Neural progenitor cell (in vitro differentiated cells): Measurements from ENCODE around the gene QSER1. TPM values are rescaled to one million over a fixed set of nuclear protein-coding genes. Genes with fewer than 3 reads are reported as not detected.
A peak's percentile ranks its signal among the peaks of the same experiment; 100 is the strongest.

Source experiments
- DNase-seq: peaks from one replicate; pipeline ENCODE4 v3.0.0-alpha.2; 2016; ENCODE audit warnings: low spot score
- H2AFZ ChIP-seq: fragments of 200-600 bp; sonication (generic); replicated peaks from 2 replicates; pipeline ENCODE4 v1.6.1; 2016; ENCODE audit warnings: antibody characterized with exemption
- H3F3A ChIP-seq: fragments of 200-600 bp; sonication (generic); 2 replicates; pipeline ENCODE4 v1.6.1; 2016; ENCODE audit warnings: antibody characterized with exemption, low read depth
- H3K27ac ChIP-seq: fragments of 200-600 bp; sonication (generic); 2 replicates; pipeline ENCODE4 v1.5.1; 2016; ENCODE audit warnings: mild to moderate bottlenecking
- H3K27me3 ChIP-seq: fragments of 200-600 bp; sonication (generic); 2 replicates; pipeline ENCODE4 v1.6.1; 2016; ENCODE audit warnings: mild to moderate bottlenecking, moderate library complexity
- H3K36me3 ChIP-seq: fragments of 200-600 bp; sonication (generic); 2 replicates; pipeline ENCODE4 v1.5.1; 2016
- H3K4me1 ChIP-seq: fragments of 200-600 bp; sonication (generic); 2 replicates; pipeline ENCODE4 v1.6.1; 2016; ENCODE audit warnings: mixed run types
- H3K4me2 ChIP-seq: fragments of 200-600 bp; sonication (generic); 2 replicates; pipeline ENCODE4 v1.6.1; 2016
- H3K4me3 ChIP-seq: fragments of 200-600 bp; sonication (generic); 2 replicates; pipeline ENCODE4 v1.5.1; 2016
- H3K79me2 ChIP-seq: fragments of 200-600 bp; sonication (generic); 2 replicates; pipeline ENCODE4 v1.6.1; 2016; ENCODE audit warnings: low read depth
- H3K9ac ChIP-seq: fragments of 200-600 bp; sonication (generic); 2 replicates; pipeline ENCODE4 v1.6.1; 2016
- H3K9me3 ChIP-seq: fragments of 200-600 bp; sonication (generic); 2 replicates; pipeline ENCODE4 v1.5.1; 2016; ENCODE audit warnings: low read depth
- H4K20me1 ChIP-seq: fragments of 200-600 bp; sonication (generic); 2 replicates; pipeline ENCODE4 v1.6.1; 2016; ENCODE audit warnings: low read depth
- H3K27ac Mint-ChIP-seq: 3 replicates; pipeline ENCODE4 v1.8.0; 2021; ENCODE audit warnings: mixed read lengths
- H3K27me3 Mint-ChIP-seq: 2 replicates; pipeline ENCODE4 v1.8.0; 2022; ENCODE audit warnings: low read depth, mild to moderate bottlenecking, inconsistent platforms, moderate library complexity, mixed read lengths; ENCODE audit not compliant: insufficient read depth
- H3K36me3 Mint-ChIP-seq: 3 replicates; pipeline ENCODE4 v1.8.0; 2021; ENCODE audit warnings: mixed read lengths
- H3K4me1 Mint-ChIP-seq: 3 replicates; pipeline ENCODE4 v1.8.0; 2021; ENCODE audit warnings: mixed read lengths
- H3K4me3 Mint-ChIP-seq: 3 replicates; pipeline ENCODE4 v1.8.0; 2021; ENCODE audit warnings: mild to moderate bottlenecking, moderate library complexity, mixed read lengths
- H3K9me3 Mint-ChIP-seq: 3 replicates; pipeline ENCODE4 v1.8.0; 2020; ENCODE audit warnings: mixed read lengths
- CTCF ChIP-seq: fragments of 200-600 bp; sonication (generic); IDR thresholded peaks from 2 replicates; pipeline ENCODE4 v1.5.1; 2017; ENCODE audit warnings: antibody characterized with exemption, mild to moderate bottlenecking
- EZH2 ChIP-seq: fragments of 200-600 bp; sonication (generic); IDR thresholded peaks from 2 replicates; pipeline ENCODE4 v1.6.1; 2017; ENCODE audit warnings: antibody characterized with exemption, mild to moderate bottlenecking, moderate library complexity
- EZH2phosphoT487 ChIP-seq: fragments of 200-600 bp; sonication (generic); IDR thresholded peaks from 2 replicates; pipeline ENCODE4 v1.6.1; 2017; ENCODE audit warnings: antibody characterized with exemption
- total RNA-seq: library from RNA; depleted of rRNA; stranded (reverse); fragments of >200 nt; gene quantifications from 2 replicates; pipeline ENCODE4 v1.2.3, GENCODE V29; 2015; ENCODE audit warnings: low replicate concordance

Gene QSER1
- 49.4 and 79.2 TPM in 2 replicates for total RNA-seq

- Histone ChIP-seq H3K4me1 (peaks cover 30% of the 10 kb centered on the region), H3K9me3 (no peaks in the 10 kb centered on the region), H3K36me3 (no peaks in the 10 kb centered on the region), H3K4me3 (peak within 1 kb of the TSS; percentile 97), H3K4me2 (peak within 1 kb of the TSS; percentile 95), H2AFZ (peak within 1 kb of the TSS; percentile 69), H3K27me3 (no peaks in the 10 kb centered on the region), H3K27ac (peak within 1 kb of the TSS; percentile 93), H4K20me1 (peaks cover 12% of the 10 kb centered on the region), H3F3A (peaks cover 41% of the 10 kb centered on the region), H3K79me2 (peaks cover 60% of the 10 kb centered on the region), H3K9ac (peak within 1 kb of the TSS; percentile 75)
- DNase-seq, result peak; percentile 88
- peaks cover 35% of the 10 kb centered on the region for H3K4me1 Mint-ChIP-seq
- TF ChIP-seq EZH2 (peak; percentile 14), EZH2phosphoT487 (no peak)
- peaks cover 10% of the 10 kb centered on the region for H3K9me3 Mint-ChIP-seq
- H3K36me3 Mint-ChIP-seq, result peaks cover 10% of the 10 kb centered on the region
- peaks cover 14% of the 10 kb centered on the region for H3K27me3 Mint-ChIP-seq
- peak within 1 kb of the TSS; percentile 96 for H3K4me3 Mint-ChIP-seq
- peak within 1 kb of the TSS; percentile 99 for H3K27ac Mint-ChIP-seq
These were observed at the start of gene QSER1 for GRCh38 chr11:32892355-32893092. TSS of gene QSER1 (plus strand) at chr11:32892811. CDS start at chr11:32893126, 315 bp downstream.

DNA sequence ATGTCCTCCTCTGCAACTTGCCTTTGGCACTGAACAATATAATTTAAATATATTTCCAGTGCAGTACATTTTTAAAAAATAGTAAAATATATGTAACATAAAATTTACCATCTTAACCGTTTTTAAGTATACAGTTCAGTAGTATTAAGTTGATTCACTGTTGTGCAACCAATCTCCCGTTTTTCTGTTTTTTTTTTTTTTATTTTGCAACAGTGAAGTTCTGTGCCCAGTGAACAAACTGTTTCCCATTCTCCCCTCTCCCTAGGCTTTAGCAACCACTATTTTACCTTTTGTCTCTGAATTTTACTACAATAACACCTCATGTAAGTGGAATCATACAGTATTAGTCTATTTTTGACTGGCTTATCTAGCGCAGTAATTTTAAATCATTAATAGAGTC lies 49.1 kb upstream of the QSER1 start:
- Histone ChIP-seq H3K4me3 (no peak overlapping the region), H3K79me2 (no peaks in the 10 kb centered on the region), H3K27ac (no peak overlapping the region), H4K20me1 (no peaks in the 10 kb centered on the region), H3K9ac (no peak overlapping the region), H3K27me3 (no peaks in the 10 kb centered on the region), H3K36me3 (no peaks in the 10 kb centered on the region), H3F3A (no peaks in the 10 kb centered on the region), H3K9me3 (no peaks in the 10 kb centered on the region), H3K4me2 (no peak overlapping the region), H3K4me1 (peaks cover 7% of the 10 kb centered on the region), H2AFZ (no peak overlapping the region)
- no peak overlapping the region for H3K27ac Mint-ChIP-seq
- H3K4me3 Mint-ChIP-seq, result no peak overlapping the region
- no peaks in the 10 kb centered on the region for H3K4me1 Mint-ChIP-seq
- no peak for TF ChIP-seq EZH2
- no peak for TF ChIP-seq CTCF
- TF ChIP-seq EZH2phosphoT487, result no peak
- H3K9me3 Mint-ChIP-seq, result no peaks in the 10 kb centered on the region
- no peak for DNase-seq
- no peaks in the 10 kb centered on the region for H3K36me3 Mint-ChIP-seq
- H3K27me3 Mint-ChIP-seq, result no peaks in the 10 kb centered on the region

DNA sequence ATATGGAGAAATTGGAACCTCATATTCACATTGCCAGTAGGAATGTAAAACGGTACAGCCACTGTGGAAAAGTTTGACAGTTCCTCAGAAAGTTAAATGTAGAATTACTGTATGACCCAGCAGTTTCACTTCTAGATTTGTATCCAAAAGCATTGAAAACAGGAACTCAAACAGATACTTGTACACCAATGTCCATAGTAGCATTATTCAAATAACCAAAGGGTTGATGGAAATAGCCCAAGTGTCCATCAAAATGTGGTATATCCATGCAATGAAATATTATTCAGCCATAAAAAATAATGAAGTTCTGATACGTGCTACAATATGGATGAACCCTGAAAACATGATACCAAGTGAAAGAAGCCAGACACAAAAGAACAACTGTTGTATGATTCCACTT lies 45.1 kb upstream of the QSER1 start:
- H3K9me3 ChIP-seq, result no peaks in the 10 kb centered on the region
- Mint-ChIP-seq H3K27ac (no peak overlapping the region), H3K4me3 (no peak overlapping the region), H3K36me3 (no peaks in the 10 kb centered on the region), H3K4me1 (no peaks in the 10 kb centered on the region), H3K9me3 (no peaks in the 10 kb centered on the region), H3K27me3 (no peaks in the 10 kb centered on the region)
- H3F3A ChIP-seq, result no peaks in the 10 kb centered on the region
- no peaks in the 10 kb centered on the region for H3K36me3 ChIP-seq
- H3K79me2 ChIP-seq, result no peaks in the 10 kb centered on the region
- H3K9ac ChIP-seq, result no peak overlapping the region
- no peak overlapping the region for H2AFZ ChIP-seq
- no peak overlapping the region for H3K4me2 ChIP-seq
- H3K4me1 ChIP-seq, result no peaks in the 10 kb centered on the region
- H3K27ac ChIP-seq, result no peak overlapping the region
- no peaks in the 10 kb centered on the region for H4K20me1 ChIP-seq
- DNase-seq, result no peak
- no peaks in the 10 kb centered on the region for H3K27me3 ChIP-seq
- no peak for TF ChIP-seq EZH2
- no peak for TF ChIP-seq EZH2phosphoT487
- TF ChIP-seq CTCF, result no peak
- H3K4me3 ChIP-seq, result no peak overlapping the region

DNA sequence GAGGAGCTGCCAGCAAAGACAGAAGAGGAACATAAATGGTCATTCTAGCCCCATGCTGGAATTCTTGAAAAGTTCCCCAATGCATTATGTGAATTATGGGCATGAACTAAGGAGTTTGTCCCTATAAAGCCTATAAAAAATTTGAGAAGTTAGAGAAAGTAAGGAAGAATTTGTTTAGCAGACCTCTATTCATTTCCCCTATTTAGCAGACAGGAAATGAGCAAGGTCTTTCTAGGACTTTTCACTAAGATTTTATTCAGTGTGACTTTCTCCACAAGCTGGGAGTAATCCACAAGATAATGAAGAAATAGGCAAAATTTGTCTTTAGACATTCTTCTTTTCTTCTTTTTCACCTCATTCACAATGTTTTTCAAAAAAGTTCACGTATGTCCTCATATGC lies 42.9 kb upstream of the QSER1 start:
- H3K4me1 Mint-ChIP-seq, result no peaks in the 10 kb centered on the region
- H3K36me3 ChIP-seq, result no peaks in the 10 kb centered on the region
- H3K9me3 Mint-ChIP-seq, result no peaks in the 10 kb centered on the region
- H3K27ac ChIP-seq, result no peak overlapping the region
- H3K4me3 Mint-ChIP-seq, result no peak overlapping the region
- TF ChIP-seq CTCF (no peak), EZH2phosphoT487 (no peak), EZH2 (no peak)
- H3F3A ChIP-seq, result no peaks in the 10 kb centered on the region
- no peaks in the 10 kb centered on the region for H3K9me3 ChIP-seq
- H3K27me3 Mint-ChIP-seq, result no peaks in the 10 kb centered on the region
- no peaks in the 10 kb centered on the region for H3K79me2 ChIP-seq
- no peaks in the 10 kb centered on the region for H3K27me3 ChIP-seq
- no peak overlapping the region for H3K27ac Mint-ChIP-seq
- no peak for DNase-seq
- H3K36me3 Mint-ChIP-seq, result no peaks in the 10 kb centered on the region
- H3K4me1 ChIP-seq, result no peaks in the 10 kb centered on the region
- no peak overlapping the region for H2AFZ ChIP-seq
- H3K4me2 ChIP-seq, result no peak overlapping the region
- H3K4me3 ChIP-seq, result no peak overlapping the region
- H3K9ac ChIP-seq, result no peak overlapping the region
- H4K20me1 ChIP-seq, result no peaks in the 10 kb centered on the region
